Measurements from ENCODE around the gene ZFPM1. TPM values are rescaled to one million over a fixed set of nuclear protein-coding genes. Genes with fewer than 3 reads are reported as not detected.
A peak's percentile ranks its signal among the peaks of the same experiment; 100 is the strongest.

Gene ZFPM1
- total RNA-seq, 1 donor from 2014 or later, result 6.8 TPM

GRCh38 chr16:88448461-88449266 lies 4.4 kb upstream of the ZFPM1 start:
- no peaks in the 10 kb centered on the region for H3K36me3 Mint-ChIP-seq (ENCODE audit: low read depth, unreplicated experiment)
- no peak for TF ChIP-seq CTCF (IDR thresholded peaks at IDR 0.05; ENCODE audit: unreplicated experiment)
- H3K27ac Mint-ChIP-seq (ENCODE audit: unreplicated experiment), result no peak overlapping the region
- no peak for DNase-seq (ENCODE audit: low spot score)
- H3K4me1 Mint-ChIP-seq (ENCODE audit: unreplicated experiment), result peaks cover 5% of the 10 kb centered on the region
- no peaks in the 10 kb centered on the region for H3K9me3 Mint-ChIP-seq (ENCODE audit: unreplicated experiment)
- H3K4me3 Mint-ChIP-seq (ENCODE audit: unreplicated experiment), result no peak overlapping the region
- H3K27me3 Mint-ChIP-seq (ENCODE audit: unreplicated experiment), result peaks cover 5% of the 10 kb centered on the region

GRCh38 chr16:88449267-88449561 lies 3.9 kb upstream of the ZFPM1 start:
- Mint-ChIP-seq H3K4me1 (ENCODE audit: unreplicated experiment) (peaks cover 5% of the 10 kb centered on the region), H3K36me3 (ENCODE audit: low read depth, unreplicated experiment) (no peaks in the 10 kb centered on the region), H3K27me3 (ENCODE audit: unreplicated experiment) (peaks cover 5% of the 10 kb centered on the region), H3K4me3 (ENCODE audit: unreplicated experiment) (no peak overlapping the region), H3K27ac (ENCODE audit: unreplicated experiment) (no peak overlapping the region), H3K9me3 (ENCODE audit: unreplicated experiment) (no peaks in the 10 kb centered on the region)
- no peak for DNase-seq (ENCODE audit: low spot score)
- TF ChIP-seq CTCF (IDR thresholded peaks at IDR 0.05; ENCODE audit: unreplicated experiment), result no peak

- no peak overlapping the region for H3K27ac Mint-ChIP-seq (ENCODE audit: unreplicated experiment)
- no peaks in the 10 kb centered on the region for H3K9me3 Mint-ChIP-seq (ENCODE audit: unreplicated experiment)
- peaks cover 5% of the 10 kb centered on the region for H3K27me3 Mint-ChIP-seq (ENCODE audit: unreplicated experiment)
- H3K36me3 Mint-ChIP-seq (ENCODE audit: low read depth, unreplicated experiment), result no peaks in the 10 kb centered on the region
- no peak for DNase-seq (ENCODE audit: low spot score)
- TF ChIP-seq CTCF (IDR thresholded peaks at IDR 0.05; ENCODE audit: unreplicated experiment), result no peak
- peaks cover 13% of the 10 kb centered on the region for H3K4me1 Mint-ChIP-seq (ENCODE audit: unreplicated experiment)
- H3K4me3 Mint-ChIP-seq (ENCODE audit: unreplicated experiment), result peak overlapping the region; percentile 74
Measured at GRCh38 chr16:88451586-88452481, 1.2 kb upstream of the ZFPM1 start.

GRCh38 chr16:88452482-88453216 lies 431 bp upstream of the ZFPM1 start:
- Mint-ChIP-seq H3K27me3 (ENCODE audit: unreplicated experiment) (peaks cover 5% of the 10 kb centered on the region), H3K9me3 (ENCODE audit: unreplicated experiment) (no peaks in the 10 kb centered on the region), H3K4me1 (ENCODE audit: unreplicated experiment) (peaks cover 12% of the 10 kb centered on the region), H3K4me3 (ENCODE audit: unreplicated experiment) (peak overlapping the region; percentile 74), H3K36me3 (ENCODE audit: low read depth, unreplicated experiment) (no peaks in the 10 kb centered on the region), H3K27ac (ENCODE audit: unreplicated experiment) (no peak overlapping the region)
- DNase-seq (ENCODE audit: low spot score), result peak; percentile 100
- TF ChIP-seq CTCF (IDR thresholded peaks at IDR 0.05; ENCODE audit: unreplicated experiment), result no peak
